GM23248 (cell line): ENCODE results near the gene NRCAM. TPM values are rescaled to one million over a fixed set of nuclear protein-coding genes. Genes with fewer than 3 reads are reported as not detected.
A peak's percentile ranks its signal among the peaks of the same experiment; 100 is the strongest.

Source experiments
- DNase-seq: peaks from one replicate; pipeline ENCODE4 v3.0.0-alpha.2; 2015
- H2AFZ ChIP-seq: fragments of 200-600 bp; sonication (generic); 2 replicates; pipeline ENCODE4 v1.6.1; 2016; ENCODE audit warnings: antibody characterized with exemption
- H3F3A ChIP-seq: fragments of 200-600 bp; sonication (generic); 2 replicates; pipeline ENCODE4 v1.6.1; 2016; ENCODE audit warnings: mild to moderate bottlenecking, antibody characterized with exemption, mixed run types; ENCODE audit not compliant: insufficient read depth
- H3K27ac ChIP-seq: fragments of 200-600 bp; sonication (generic); 2 replicates; pipeline ENCODE4 v1.5.1; 2016; ENCODE audit warnings: mild to moderate bottlenecking
- H3K27me3 ChIP-seq: fragments of 200-600 bp; sonication (generic); replicated peaks from 2 replicates; pipeline ENCODE4 v1.6.1; 2016; ENCODE audit warnings: mild to moderate bottlenecking; ENCODE audit not compliant: insufficient read depth
- H3K36me3 ChIP-seq: fragments of 200-600 bp; sonication (generic); 2 replicates; pipeline ENCODE4 v1.6.1; 2016; ENCODE audit warnings: low read depth, mild to moderate bottlenecking
- H3K4me1 ChIP-seq: fragments of 200-600 bp; sonication (generic); 2 replicates; pipeline ENCODE4 v1.6.1; 2016; ENCODE audit warnings: mild to moderate bottlenecking; ENCODE audit not compliant: insufficient read depth
- H3K4me2 ChIP-seq: fragments of 200-600 bp; sonication (generic); one replicate; pipeline ENCODE4 v1.6.1; 2016; ENCODE audit warnings: mild to moderate bottlenecking; ENCODE audit not compliant: unreplicated experiment
- H3K4me3 ChIP-seq: fragments of 200-600 bp; sonication (generic); 2 replicates; pipeline ENCODE4 v1.5.1; 2016; ENCODE audit warnings: mild to moderate bottlenecking
- H3K79me2 ChIP-seq: fragments of 200-600 bp; sonication (generic); 2 replicates; pipeline ENCODE4 v1.6.1; 2016; ENCODE audit warnings: mild to moderate bottlenecking; ENCODE audit not compliant: insufficient read depth
- H3K9ac ChIP-seq: fragments of 200-600 bp; sonication (generic); 2 replicates; pipeline ENCODE4 v1.6.1; 2016; ENCODE audit warnings: mild to moderate bottlenecking
- H3K9me2 ChIP-seq: fragments of 200-600 bp; sonication (generic); 2 replicates; pipeline ENCODE4 v1.6.1; 2016; ENCODE audit warnings: mixed run types, mild to moderate bottlenecking, moderate library complexity; ENCODE audit not compliant: insufficient read depth
- H3K9me3 ChIP-seq: fragments of 200-600 bp; sonication (generic); one replicate; pipeline ENCODE4 v1.6.1; 2017; ENCODE audit warnings: low read depth
- H4K20me1 ChIP-seq: fragments of 200-600 bp; sonication (generic); 2 replicates; pipeline ENCODE4 v1.6.0; 2016; ENCODE audit not compliant: insufficient read depth
- EZH2 ChIP-seq: fragments of 200-600 bp; sonication (generic); IDR thresholded peaks from 2 replicates; pipeline ENCODE4 v1.6.1; 2018; ENCODE audit warnings: antibody characterized with exemption, mild to moderate bottlenecking; ENCODE audit not compliant: insufficient read depth, poor library complexity, severe bottlenecking
- EZH2phosphoT487 ChIP-seq: fragments of 200-600 bp; sonication (generic); IDR thresholded peaks from 2 replicates; pipeline ENCODE4 v1.6.1; 2018; ENCODE audit warnings: antibody characterized with exemption, moderate library complexity, mild to moderate bottlenecking, low read depth; ENCODE audit not compliant: insufficient read depth
- WGBS, 2 experiments: methylation state at CpG; one replicate each; pipeline ENCODE4 v1.1.6; 2015 to 2017; ENCODE audit warnings: low lambda C conversion rate in 2 of 2, low coverage in 1 of 2; ENCODE audit errors: missing lambda C conversion rate in 2 of 2; 5-methylcytosine and 5-hydroxymethylcytosine counted together
- in situ Hi-C: fragments of 300-500 bp; cut with MboI; formaldehyde crosslinking; loops from 2 replicates; pipeline ENCODE4 v1.15.0; 2020
- polyA plus RNA-seq: library from polyadenylated mRNA; unstranded; fragments of >200 nt; fragmentation: Nextera tagmentation; extraction: Ambion mirVana; gene quantifications from 2 replicates; pipeline ENCODE4 v1.2.1, GENCODE V29; 2016
- total RNA-seq: library from RNA; depleted of rRNA; stranded (reverse); fragments of >200 nt; shearing (Covaris generic); gene quantifications from 2 replicates; pipeline ENCODE4 v1.2.3, GENCODE V29; 2014

The NRCAM gene
- total and polyA plus RNA-seq, 2 experiments from 2014 or later = 5.1 to 7.0 TPM

GRCh38 chr7:108291152-108291508 lies 165.1 kb downstream of the NRCAM start:
- no peak for DNase-seq
- in situ Hi-C loops = no loop called here
- 0 out of 2 replicates have a peak overlapping the region, but pooled peaks have one; percentile 28 for H2AFZ ChIP-seq
- H3K4me3 ChIP-seq = no peak overlapping the region
- no peak overlapping the region for H3K4me2 ChIP-seq
- no peak overlapping the region for H3K27ac ChIP-seq
- H3K9ac ChIP-seq = no peak overlapping the region
- H3K4me1 ChIP-seq = peaks cover 4% of the 10 kb centered on the region
- H3K36me3 ChIP-seq = no peaks in the 10 kb centered on the region
- TF ChIP-seq EZH2phosphoT487 (no peak), EZH2 (no peak)
- H3K9me2 ChIP-seq = no peaks in the 10 kb centered on the region
- no peaks in the 10 kb centered on the region for H4K20me1 ChIP-seq
- no peaks in the 10 kb centered on the region for H3F3A ChIP-seq
- H3K79me2 ChIP-seq = no peaks in the 10 kb centered on the region
- WGBS, 2 experiments = 96 to 97% methylated on average over 1 of the region's 1 CpG
- H3K27me3 ChIP-seq = no peaks in the 10 kb centered on the region
- no peaks in the 10 kb centered on the region for H3K9me3 ChIP-seq

GRCh38 chr7:108290459-108291151 lies 165.6 kb downstream of the NRCAM start:
- Histone ChIP-seq H3K79me2 (no peaks in the 10 kb centered on the region), H3K27me3 (no peaks in the 10 kb centered on the region), H3K4me3 (no peak overlapping the region), H3K9me3 (no peaks in the 10 kb centered on the region), H3K27ac (no peak overlapping the region), H3K9me2 (no peaks in the 10 kb centered on the region), H2AFZ (0 out of 2 replicates have a peak overlapping the region, but pooled peaks have one; percentile 28), H3K36me3 (no peaks in the 10 kb centered on the region), H3F3A (no peaks in the 10 kb centered on the region), H3K9ac (no peak overlapping the region), H4K20me1 (no peaks in the 10 kb centered on the region), H3K4me1 (peaks cover 4% of the 10 kb centered on the region), H3K4me2 (no peak overlapping the region)
- in situ Hi-C loops = no loop called here
- no peak for DNase-seq
- 31 to 34% methylated on average over 7 of the region's 7 CpGs for WGBS, 2 experiments
- TF ChIP-seq EZH2 (no peak), EZH2phosphoT487 (no peak)

GRCh38 chr7:108289852-108290251 lies 166.4 kb downstream of the NRCAM start:
- Histone ChIP-seq H3K4me2 (no peak overlapping the region), H3K9me3 (no peaks in the 10 kb centered on the region), H3K9me2 (no peaks in the 10 kb centered on the region), H4K20me1 (no peaks in the 10 kb centered on the region), H3K36me3 (no peaks in the 10 kb centered on the region), H3K27me3 (no peaks in the 10 kb centered on the region), H3K27ac (no peak overlapping the region), H3K79me2 (no peaks in the 10 kb centered on the region), H2AFZ (no peak overlapping the region), H3K9ac (no peak overlapping the region), H3K4me1 (peaks cover 3% of the 10 kb centered on the region), H3F3A (no peaks in the 10 kb centered on the region), H3K4me3 (no peak overlapping the region)
- in situ Hi-C loops = no loop called here
- TF ChIP-seq EZH2 (no peak), EZH2phosphoT487 (no peak)
- 81 to 89% methylated on average over 1 of the region's 1 CpG for WGBS, 2 experiments
- DNase-seq = no peak

- DNase-seq = no peak
- Histone ChIP-seq H3K27ac (no peak overlapping the region), H3K36me3 (no peaks in the 10 kb centered on the region), H3K27me3 (no peaks in the 10 kb centered on the region), H2AFZ (no peak overlapping the region), H3K9ac (no peak overlapping the region), H3K9me2 (no peaks in the 10 kb centered on the region), H4K20me1 (no peaks in the 10 kb centered on the region), H3K79me2 (no peaks in the 10 kb centered on the region), H3K4me1 (no peaks in the 10 kb centered on the region), H3K4me2 (no peak overlapping the region), H3F3A (no peaks in the 10 kb centered on the region), H3K9me3 (no peaks in the 10 kb centered on the region), H3K4me3 (no peak overlapping the region)
- TF ChIP-seq EZH2phosphoT487 (no peak), EZH2 (no peak)
- 91 to 95% methylated on average over 3 of the region's 3 CpGs for WGBS, 2 experiments
- in situ Hi-C loops = no loop called here
Measured at GRCh38 chr7:108287857-108288256, 168.4 kb downstream of the NRCAM start.
